Measurements from ENCODE around the gene RRP8. TPM values are rescaled to one million over a fixed set of nuclear protein-coding genes. Genes with fewer than 3 reads are reported as not detected.

Gene RRP8
- total RNA-seq, 1 donor from 2014 or later, result 19.6 TPM

DNA sequence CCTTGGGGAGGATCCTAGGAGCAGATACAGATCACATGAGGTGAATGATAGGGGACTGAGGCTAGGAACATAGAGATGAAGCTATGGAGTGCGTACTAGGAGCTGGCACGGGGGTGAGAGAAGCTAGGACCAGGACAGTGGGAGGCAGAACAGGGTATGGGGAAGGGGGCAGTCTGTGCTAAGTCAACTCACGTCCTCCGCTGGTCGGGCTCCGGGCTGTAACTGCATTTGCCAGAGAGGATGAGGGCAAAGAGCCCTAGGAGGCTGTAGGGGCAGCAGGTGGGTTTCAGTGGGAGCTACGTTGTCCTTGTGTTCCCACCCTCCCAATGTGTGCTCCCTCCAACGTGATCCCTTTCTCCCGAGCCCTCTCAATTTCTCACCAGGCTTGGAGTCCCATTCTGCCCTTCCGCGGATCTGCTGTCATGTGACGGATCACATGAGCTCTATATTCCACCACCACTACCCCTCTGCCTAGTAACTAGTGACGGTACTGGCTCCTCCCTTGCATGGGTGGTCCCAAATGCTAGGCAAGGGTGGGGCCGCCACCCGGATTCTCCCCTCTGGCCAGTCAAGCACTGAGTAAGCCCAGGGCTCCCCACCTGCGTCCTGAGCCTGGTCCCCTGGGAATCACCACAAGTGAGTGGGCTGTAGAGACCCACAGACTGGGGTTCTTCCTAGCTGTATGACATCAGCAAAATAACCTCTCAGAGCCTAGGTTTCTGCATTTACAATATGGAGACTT lies 15.8 kb upstream of the RRP8 start, which contains the start of gene TPP1:
Gene TPP1 (minus strand): TSS at position 419 of the 742 bp plus-strand sequence. CDS start 22 bp downstream, at position 397.
- peak; percentile 85 for DNase-seq (ENCODE audit: extremely low read depth, low read depth, low spot score)

DNA sequence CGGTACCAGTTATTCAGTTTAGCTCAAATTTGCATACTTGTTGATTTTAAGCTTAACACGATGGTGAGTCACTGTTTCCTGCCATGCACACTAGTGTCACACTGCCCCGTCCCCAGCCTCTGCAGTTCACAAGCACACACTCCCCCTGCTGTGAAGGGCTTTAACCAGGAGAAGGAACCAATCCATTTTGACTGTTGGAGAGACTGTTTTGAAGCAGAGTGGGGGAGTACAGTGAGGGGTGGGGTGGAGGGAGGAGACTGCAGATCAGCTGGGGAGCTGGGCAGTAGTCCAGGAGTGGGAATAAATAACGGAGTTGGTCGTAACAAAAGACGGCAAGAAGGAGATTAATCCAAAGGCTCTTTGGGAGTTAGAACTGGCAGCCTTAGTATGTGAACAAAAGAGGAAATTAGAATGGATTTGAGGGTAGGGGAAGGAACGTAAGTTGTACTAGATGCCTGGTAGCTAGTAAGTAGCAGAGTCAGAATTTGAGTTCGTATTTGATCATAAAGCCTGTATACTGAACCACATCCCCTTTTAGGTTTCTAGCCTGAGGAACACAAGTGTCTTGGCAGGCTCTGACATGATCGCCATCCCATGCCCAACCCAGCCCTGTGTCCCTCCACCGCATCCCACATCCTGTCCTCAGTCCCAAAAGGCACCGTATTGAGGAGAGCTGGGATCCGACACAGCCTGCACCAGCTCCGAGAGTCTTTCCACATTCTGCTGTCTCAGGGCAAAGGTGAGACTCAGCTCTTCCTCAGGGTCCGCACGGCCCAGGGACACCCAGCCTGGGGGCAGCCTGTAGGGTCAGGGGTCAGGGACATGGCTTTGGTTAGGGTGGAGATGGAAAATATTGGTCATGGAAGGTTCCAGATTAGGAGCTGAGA lies 14.9 kb upstream of the RRP8 start:
- no peak for DNase-seq (ENCODE audit: extremely low read depth, low read depth, low spot score)

DNA sequence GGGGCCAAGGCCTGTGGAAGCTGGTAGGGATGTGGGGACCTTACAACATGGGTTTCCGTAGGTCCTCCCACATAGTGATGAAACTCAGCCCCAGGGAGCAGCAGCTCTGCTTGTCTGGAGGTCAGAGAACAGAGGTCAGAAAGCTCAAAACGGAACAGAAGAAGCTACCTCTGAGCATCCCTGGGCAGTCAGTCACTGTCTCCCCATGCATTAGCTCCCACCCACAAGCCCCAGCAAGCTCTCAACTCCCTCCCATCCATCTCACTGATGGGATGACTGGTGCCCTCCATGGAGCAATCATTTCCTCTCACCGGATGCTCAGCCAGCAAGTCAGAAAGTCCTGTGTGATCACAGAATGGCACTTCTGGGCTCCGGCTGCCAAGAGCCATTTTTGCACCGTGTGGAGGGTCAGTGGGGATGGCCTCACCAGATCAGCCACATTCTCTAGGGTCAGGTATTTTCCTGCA lies 13.9 kb upstream of the RRP8 start:
- no peak for DNase-seq (ENCODE audit: extremely low read depth, low read depth, low spot score)

DNA sequence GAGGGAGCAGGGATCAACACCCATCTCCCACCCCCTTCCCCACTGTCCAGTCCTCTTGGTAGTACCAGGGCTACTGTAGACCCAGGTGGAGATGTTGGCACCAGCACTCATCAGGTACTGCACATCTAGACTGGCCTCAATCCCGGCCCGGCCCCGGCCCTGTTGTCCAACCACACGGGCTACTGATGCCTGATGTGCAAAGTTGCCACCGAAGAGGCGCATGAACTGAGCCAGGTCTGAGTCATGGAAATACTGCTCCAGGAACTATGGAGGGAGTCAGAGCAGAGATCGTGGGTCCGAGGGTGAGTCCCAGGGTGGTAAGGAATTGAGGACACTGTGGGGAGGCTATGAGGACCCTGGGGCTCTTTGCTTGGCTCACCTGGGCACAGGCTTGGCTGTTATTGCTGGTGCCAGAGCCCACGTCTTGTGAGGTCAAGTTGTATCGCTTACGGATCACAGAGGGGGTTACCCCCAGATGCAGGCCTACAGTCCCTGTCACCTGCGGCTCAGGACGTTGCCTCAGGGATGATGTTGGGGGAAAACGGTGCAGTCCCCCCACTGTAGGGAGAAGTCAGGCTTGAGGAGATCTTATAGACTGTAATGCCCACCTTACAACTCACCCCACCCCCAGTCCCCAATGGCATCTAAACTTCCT lies 13.3 kb upstream of the RRP8 start:
- DNase-seq (ENCODE audit: extremely low read depth, low read depth, low spot score), result no peak

DNA sequence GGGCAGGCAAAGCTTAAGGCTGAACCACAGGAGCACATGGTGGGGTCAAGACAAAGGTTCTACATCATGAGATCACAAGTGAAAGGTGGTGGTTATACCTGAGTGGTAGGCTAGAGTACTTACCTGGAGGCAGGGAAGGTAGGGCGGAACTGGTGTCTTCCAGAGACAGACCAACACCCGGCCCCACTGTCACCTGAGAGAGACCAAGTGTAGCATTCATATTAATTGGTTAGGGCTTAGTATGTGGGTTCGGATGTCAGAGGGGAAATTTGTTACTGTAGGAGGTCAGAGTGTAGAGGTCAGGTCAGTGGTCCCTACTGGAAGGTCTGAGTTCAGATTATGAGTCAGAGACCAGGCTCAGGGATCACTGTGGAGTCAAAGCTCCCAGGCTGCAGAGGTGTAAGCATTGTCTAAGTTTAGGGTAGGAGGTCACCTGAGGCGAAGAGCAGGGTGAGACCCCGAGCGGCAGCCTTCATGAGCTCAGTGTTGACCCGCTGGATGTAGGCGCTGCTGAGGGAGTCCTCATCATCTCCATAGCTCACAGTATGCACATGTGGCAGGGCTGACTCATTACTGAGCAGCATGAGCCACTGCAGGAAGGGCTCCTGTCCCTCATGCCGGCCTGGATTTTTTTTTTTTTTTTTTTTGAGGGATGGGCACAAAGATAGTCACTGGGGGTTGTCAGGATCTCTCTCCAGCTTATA lies 12.6 kb upstream of the RRP8 start:
- DNase-seq (ENCODE audit: extremely low read depth, low read depth, low spot score), result no peak

DNA sequence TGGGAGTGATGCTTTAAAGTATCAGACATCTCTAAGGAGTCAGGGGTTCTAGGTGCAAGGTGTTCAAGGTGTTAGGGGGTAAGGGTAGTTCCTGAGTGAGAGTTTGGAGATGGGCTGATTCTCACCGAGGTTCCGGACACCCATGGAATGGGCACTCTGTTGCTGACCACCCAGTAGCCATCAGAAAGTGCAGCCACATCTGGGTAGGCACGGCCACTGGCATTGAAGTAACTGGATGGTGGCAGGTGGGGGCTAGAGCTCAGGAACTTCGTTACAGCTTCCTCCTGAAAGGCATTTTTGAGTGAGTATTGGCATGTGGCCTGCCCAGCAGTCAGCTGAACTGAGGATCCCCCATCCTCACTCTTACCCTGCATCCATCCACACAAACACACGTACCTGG lies 11.6 kb upstream of the RRP8 start:
- DNase-seq (ENCODE audit: extremely low read depth, low read depth, low spot score), result no peak

DNA sequence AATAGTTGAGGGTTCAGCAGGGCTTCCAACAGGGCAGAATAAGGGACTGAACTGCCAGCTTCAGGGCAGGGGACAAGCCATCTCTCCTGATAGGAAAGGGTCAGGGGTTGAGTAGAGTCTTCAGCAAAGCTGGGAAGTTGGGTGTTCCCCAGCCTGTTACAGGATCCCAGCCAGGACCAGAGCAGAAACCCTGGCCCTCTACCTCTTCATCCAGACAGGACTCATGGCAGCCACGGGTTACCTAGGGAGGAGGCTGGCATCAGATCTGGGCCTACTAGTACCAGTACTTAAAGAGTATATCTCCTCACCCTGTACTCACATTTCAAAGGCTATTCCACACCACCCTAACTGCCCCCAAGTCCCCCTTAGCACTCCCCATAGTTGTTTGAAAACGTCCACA lies 11.0 kb upstream of the RRP8 start:
- no peak for DNase-seq (ENCODE audit: extremely low read depth, low read depth, low spot score)

DNA sequence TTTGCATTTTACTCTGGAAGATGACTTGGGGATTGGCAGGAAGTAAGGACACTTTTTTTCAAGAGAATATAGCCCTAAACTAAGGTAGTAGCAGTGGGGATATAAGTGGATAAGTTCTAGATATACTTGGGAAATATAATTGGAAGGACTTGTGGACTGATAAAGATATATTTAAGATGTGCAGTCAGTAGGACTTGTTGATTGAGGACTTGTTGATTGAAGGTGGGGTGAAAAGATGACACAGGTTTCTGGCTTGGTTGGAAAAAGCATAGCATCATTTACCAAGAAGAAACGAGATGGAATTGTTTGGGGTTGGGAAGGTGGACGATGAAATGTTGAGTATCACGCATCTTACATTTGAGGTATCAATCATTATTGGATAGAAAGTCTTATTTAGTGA lies 10.1 kb upstream of the RRP8 start:
- DNase-seq (ENCODE audit: extremely low read depth, low read depth, low spot score), result no peak

DNA sequence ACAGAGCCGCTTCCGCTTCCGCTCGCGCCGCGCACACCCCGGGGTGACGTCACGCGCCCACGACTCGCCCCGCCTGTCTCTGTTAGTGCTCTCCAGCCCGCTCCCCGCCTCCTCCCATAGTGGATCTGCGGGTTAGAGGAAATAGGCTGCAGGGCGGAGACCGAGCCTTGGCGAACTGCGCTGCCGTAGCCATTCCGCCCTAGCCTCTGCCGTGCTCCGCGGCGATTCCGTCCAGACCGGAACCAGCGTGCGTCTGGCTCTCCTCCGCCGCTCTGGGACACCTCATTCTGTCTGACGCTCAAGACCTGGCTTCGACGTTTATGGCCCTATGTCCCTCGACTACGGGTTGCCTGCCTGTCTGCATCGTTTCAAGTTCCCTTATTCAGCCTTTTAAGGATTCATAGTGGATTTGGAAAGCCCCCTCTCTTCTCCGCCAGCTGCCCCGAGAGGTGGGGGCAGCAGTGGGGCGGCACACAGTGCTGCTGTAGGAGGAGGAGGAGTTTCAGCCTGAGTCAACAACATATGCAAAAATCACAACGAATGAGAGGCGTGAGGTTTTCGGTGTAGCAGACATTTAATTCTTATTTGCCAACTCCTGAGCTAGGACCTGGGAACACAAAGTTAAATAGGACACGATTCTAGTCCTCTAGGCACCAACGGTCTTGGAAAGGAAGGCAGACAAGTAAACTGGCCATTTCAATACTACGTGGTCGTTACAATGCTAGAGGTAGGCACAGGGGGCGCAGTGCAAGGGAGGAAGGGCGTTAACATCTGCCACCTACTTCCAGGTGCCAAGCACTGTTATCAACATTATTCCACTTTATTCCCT lies 9.0 kb upstream of the RRP8 start, which contains the start of gene TAF10:
Gene TAF10 (minus strand): TSS at position 4 of the 829 bp plus-strand sequence. CDS start 27 bp downstream, outside the sequence.
- DNase-seq (ENCODE audit: extremely low read depth, low read depth, low spot score), result no peak

DNA sequence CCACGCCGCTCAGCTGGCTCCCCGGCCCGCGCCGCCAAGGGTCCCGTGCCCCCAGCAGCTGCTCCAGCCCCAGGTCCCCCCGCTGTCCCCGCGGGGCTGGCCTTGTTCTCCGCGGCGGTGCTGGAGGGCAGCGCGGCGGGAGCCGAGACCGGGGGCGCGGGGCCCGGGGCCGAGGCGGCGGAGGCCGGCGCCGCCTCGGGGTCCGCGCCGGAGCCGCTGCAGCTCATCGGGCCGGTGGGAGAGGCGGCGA lies 8.5 kb upstream of the RRP8 start:
- DNase-seq (ENCODE audit: extremely low read depth, low read depth, low spot score), result no peak

DNA sequence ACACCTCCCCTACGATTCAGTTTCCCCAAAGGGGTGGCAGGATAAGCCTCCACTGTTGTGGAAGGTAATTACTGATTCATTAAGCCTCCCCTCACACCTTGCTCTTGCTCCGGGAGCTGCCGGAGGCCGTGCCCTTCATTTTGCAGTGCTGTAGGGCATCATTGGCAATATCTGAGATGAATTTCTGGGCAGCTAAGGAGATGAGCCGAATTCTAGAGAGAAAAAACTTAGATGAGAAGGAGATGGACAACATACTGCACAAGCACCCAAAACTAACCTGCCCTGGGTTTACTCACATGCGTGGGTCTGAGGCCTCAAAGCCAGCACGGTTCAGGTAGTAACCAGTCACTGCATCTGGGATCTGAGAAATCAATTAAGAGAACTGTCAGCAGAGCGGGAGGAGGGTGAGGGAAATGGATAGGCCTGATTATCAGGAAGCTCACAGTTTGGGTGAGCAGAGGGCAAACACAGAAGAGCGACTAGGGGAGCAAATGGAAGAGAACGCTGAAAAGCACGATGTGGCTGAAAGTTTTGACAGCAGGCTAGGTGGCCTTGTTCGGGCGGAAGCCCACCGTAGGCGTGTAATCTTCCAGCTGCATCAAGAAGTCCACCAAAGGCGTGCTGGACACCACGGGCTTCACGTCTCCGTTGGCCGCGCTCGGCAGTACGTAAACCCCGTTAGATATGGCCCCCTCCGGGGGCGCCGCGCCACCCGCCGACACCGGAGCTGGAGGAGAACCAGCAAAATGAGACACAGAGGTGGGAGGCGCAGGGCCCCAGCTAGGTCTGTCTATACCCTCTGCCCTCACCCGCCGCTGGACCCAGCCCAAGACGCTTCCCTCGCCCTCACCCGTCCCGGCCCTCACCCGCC lies 7.9 kb upstream of the RRP8 start:
- DNase-seq (ENCODE audit: extremely low read depth, low read depth, low spot score), result no peak

DNA sequence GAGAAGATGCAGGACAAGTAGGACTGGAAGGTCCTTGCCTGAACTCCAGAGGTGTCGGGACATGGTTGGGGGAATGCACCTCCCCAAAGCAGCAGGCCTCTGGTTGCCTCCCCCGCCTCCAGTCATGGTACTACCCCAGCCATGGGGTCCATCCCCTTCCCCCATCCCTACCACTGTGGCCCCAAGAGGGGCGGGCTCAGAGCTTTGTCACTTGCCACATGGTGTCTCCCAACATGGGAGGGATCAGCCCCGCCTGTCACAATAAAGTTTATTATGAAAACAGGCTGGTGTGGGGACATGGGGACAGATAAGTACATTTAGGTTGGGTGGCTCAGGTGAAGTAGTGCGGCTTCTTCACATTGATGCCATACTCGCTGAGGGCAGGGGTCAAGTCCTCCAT lies 7.2 kb upstream of the RRP8 start:
- DNase-seq (ENCODE audit: extremely low read depth, low read depth, low spot score), result no peak

DNA sequence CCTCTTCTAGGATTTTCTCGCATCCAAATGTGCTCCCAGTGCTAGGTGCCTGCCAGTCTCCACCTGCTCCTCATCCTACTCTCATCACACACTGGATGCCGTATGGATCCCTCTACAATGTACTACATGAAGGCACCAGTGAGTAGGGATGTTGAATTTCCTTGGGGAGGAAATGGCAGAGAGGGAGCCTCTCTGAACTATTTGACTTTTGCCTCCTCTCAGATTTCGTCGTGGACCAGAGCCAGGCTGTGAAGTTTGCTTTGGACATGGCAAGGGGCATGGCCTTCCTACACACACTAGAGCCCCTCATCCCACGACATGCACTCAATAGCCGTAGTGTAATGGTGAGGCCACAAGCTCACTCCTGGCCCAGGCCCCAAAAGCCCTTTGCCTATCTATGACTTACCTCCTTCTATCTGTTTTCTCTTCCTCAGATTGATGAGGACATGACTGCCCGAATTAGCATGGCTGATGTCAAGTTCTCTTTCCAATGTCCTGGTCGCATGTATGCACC lies 6.1 kb upstream of the RRP8 start:
- DNase-seq (ENCODE audit: extremely low read depth, low read depth, low spot score), result no peak

DNA sequence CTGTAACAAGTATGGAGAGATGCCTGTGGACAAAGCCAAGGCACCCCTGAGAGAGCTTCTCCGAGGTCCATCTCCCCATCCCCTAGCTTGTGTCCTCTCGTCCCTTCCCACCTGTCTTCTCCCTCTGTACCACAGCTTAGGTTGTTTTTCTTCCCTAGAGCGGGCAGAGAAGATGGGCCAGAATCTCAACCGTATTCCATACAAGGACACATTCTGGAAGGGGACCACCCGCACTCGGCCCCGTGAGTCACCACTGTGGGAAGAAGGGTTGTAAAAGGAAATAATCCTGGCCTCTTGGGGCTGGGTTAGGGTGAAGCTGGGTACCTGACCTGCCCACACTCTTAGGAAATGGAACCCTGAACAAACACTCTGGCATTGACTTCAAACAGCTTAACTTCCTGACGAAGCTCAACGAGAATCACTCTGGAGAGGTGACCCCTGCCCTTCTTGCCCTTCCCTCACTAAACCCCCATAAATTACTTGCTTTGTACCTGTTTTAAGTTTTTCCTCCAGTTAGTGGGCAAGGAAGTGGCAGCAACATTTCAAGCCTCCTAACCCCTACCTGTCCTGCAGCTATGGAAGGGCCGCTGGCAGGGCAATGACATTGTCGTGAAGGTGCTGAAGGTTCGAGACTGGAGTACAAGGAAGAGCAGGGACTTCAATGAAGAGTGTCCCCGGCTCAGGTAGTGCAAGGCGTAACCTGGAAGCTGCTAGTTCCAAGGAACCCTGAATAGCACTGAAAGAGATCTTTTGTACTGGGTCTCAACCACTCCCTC lies 5.5 kb upstream of the RRP8 start:
- no peak for DNase-seq (ENCODE audit: extremely low read depth, low read depth, low spot score)

DNA sequence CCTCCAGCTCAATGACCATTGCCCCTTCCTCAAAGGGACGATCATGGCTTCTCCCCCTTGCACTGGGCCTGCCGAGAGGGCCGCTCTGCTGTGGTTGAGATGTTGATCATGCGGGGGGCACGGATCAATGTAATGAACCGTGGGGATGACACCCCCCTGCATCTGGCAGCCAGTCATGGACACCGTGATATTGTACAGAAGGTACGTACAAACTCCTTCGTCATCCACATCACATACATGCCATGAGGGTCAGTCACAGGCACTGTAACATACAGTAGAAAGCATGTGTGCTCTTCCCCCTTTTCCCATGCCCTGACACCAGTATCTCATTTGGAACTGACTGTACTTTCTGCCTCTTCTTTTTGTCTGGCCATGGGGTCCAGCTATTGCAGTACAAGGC lies 4.6 kb upstream of the RRP8 start:
- no peak for DNase-seq (ENCODE audit: extremely low read depth, low read depth, low spot score)

DNA sequence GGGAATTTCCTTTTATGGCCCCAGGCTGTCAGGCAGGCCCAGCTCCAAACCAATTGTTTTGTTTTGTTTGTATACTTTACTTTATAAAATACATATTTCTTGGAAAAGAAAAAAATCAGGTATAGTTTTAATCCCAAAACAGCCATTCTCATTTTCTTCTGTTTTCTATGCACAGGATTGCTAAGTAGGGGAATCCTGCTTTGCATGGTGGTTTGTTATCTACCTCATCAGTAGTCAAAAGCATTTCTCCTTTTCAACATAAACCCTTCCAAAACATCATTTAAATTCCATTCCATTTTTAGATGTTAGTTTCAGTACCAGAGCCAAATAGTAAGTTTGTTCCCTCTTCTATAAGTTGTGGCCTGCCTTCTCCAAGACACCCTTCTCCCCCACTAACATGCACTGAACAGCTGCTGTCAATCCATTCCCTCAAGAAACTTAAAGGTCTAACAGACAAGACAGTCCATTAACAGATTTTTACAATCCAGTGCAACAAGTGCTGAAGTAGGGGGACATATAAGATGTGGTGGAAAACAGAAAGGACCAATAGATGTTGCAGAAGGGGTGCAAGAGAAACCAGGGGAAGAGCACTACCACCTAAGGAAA lies 3.9 kb upstream of the RRP8 start:
- no peak for DNase-seq (ENCODE audit: extremely low read depth, low read depth, low spot score)

DNA sequence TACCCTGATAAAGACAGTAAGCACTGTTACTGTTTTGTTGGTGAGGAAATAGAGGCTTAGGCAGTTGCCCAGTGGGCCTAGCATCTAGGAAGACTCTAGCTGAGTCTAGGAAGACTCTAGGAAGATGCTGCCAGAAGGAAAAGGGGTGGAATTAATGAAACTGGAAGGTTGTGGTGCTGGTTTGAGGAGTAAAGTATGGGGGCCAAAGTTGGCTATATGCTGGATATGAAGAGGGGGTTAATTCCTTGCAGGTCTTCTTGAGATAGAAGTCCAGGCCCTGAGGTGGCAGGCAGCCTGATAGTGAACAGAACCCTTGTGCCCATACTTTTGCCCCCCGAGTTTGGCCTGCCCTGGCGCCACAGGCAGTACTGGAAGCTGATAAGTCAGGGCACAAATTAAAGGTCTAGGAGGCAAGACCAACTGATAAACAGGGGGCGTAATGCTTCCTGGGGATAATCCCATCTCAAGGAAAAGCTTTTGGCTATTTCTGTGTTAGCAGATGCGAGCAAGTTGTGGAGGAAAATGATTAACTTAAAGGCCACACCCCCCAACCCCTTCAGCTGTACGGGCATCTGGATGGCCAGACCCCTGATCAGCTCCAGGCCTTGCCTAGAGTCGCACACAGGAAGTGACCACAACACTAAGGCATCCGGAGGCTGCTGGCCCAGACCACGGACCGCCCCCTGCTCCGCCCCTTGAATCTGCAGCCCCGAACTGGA lies 3.2 kb upstream of the RRP8 start:
- DNase-seq (ENCODE audit: extremely low read depth, low read depth, low spot score), result peak; percentile 81

All from glomerular endothelial cell (primary cell).